SK-N-SH treated with all-trans-retinoic acid at 6 μM for 48 hours (cell line): ENCODE results near the gene VPS13C.

Experiments used
- ESRRG ChIP-seq: fragments of 250-450 bp; sonication (Bioruptor Pico); IDR thresholded peaks from 2 replicates; pipeline ENCODE4 v1.6.1; 2021; ENCODE audit warnings: mild to moderate bottlenecking
- PATZ1 ChIP-seq: fragments of 250-450 bp; sonication (Bioruptor Pico); IDR thresholded peaks from 2 replicates; pipeline ENCODE4 v1.8.0; 2020; ENCODE audit warnings: mild to moderate bottlenecking, moderate library complexity, borderline replicate concordance
- POU6F1 ChIP-seq: fragments of 250-450 bp; sonication (Bioruptor Pico); IDR thresholded peaks from 2 replicates; pipeline ENCODE4 v1.8.0; 2021; ENCODE audit warnings: low read depth, mild to moderate bottlenecking, moderate library complexity, borderline replicate concordance
- ZNF8 ChIP-seq: fragments of 450-650 bp; formaldehyde crosslinking; IDR thresholded peaks from 2 replicates; pipeline ENCODE4 v1.5.0; 2020; ENCODE audit warnings: mild to moderate bottlenecking, moderate library complexity

GRCh38 chr15:61892140-61892539 lies 168.1 kb downstream of the VPS13C start:
- TF ChIP-seq ESRRG (no peak), POU6F1 (CRISPR knock-in tag) (no peak), PATZ1 (no peak), ZNF8 (CRISPR knock-in tag) (no peak)
